HL-60 (cell line): ENCODE measurements around the gene GFER.

ENCODE experiments used
- CTCF ChIP-seq: IDR thresholded peaks from one replicate; pipeline ENCODE4 v1.5.1; 2011; ENCODE audit warnings: low read length, control low read depth, inconsistent platforms; ENCODE audit not compliant: insufficient read depth
- POLR2AphosphoS5 ChIP-seq: IDR thresholded peaks from 2 replicates; pipeline ENCODE4 v1.6.1; 2012; ENCODE audit warnings: low read depth
- REST ChIP-seq: IDR thresholded peaks from 2 replicates; pipeline ENCODE4 v1.6.1; 2012; ENCODE audit warnings: low read depth; ENCODE audit not compliant: insufficient replicate concordance

GRCh38 chr16:2029350-2029749, 45.4 kb downstream of the GFER start:
- TF ChIP-seq CTCF, result no peak
- TF ChIP-seq REST, result no peak
- TF ChIP-seq POLR2AphosphoS5, result no peak
